Ishikawa (cell line): ENCODE data around the gene UTP15.

Experiments
- CEBPB ChIP-seq: IDR thresholded peaks from 2 replicates; pipeline ENCODE4 v1.6.1; 2012
- CREB1 ChIP-seq: IDR thresholded peaks from 2 replicates; pipeline ENCODE4 v1.6.1; 2012; ENCODE audit warnings: low read depth
- EGR1 ChIP-seq: IDR thresholded peaks from 2 replicates; pipeline ENCODE4 v1.6.1; 2012
- EP300 ChIP-seq: IDR thresholded peaks from 2 replicates; pipeline ENCODE4 v1.6.1; 2012; ENCODE audit warnings: borderline replicate concordance
- FOXM1 ChIP-seq: IDR thresholded peaks from 2 replicates; pipeline ENCODE4 v1.6.1; 2012; ENCODE audit warnings: low read depth, borderline replicate concordance
- MAX ChIP-seq: IDR thresholded peaks from 2 replicates; pipeline ENCODE4 v1.6.1; 2012
- NFIC ChIP-seq: IDR thresholded peaks from 2 replicates; pipeline ENCODE4 v1.6.1; 2012
- RAD21 ChIP-seq: IDR thresholded peaks from 2 replicates; pipeline ENCODE4 v1.6.1; 2012; ENCODE audit warnings: low read depth
- REST ChIP-seq: IDR thresholded peaks from 2 replicates; pipeline ENCODE4 v1.6.1; 2012; ENCODE audit warnings: low read depth, mild to moderate bottlenecking
- TAF1 ChIP-seq: IDR thresholded peaks from 2 replicates; pipeline ENCODE4 v1.6.1; 2012; ENCODE audit warnings: low read depth, mild to moderate bottlenecking
- TCF12 ChIP-seq: IDR thresholded peaks from 2 replicates; pipeline ENCODE4 v1.6.1; 2012; ENCODE audit warnings: low read depth
- TEAD4 ChIP-seq: IDR thresholded peaks from 2 replicates; pipeline ENCODE4 v1.6.1; 2012
- YY1 ChIP-seq: IDR thresholded peaks from 2 replicates; pipeline ENCODE4 v1.6.1; 2012; ENCODE audit warnings: low read depth
- ZBTB7A ChIP-seq: IDR thresholded peaks from 2 replicates; pipeline ENCODE4 v1.6.1; 2012; ENCODE audit warnings: low read depth
- TF ChIP-seq, protein P1 (sequence below): IDR thresholded peaks from 2 replicates; pipeline ENCODE4 v1.6.1; 2012

UTP15 gene

GRCh38 chr5:73607228-73607627 is 41.7 kb downstream of the UTP15 start:
- TF ChIP-seq ZBTB7A (no peak), EP300 (no peak), FOXM1 (no peak), RAD21 (no peak), TEAD4 (no peak), REST (no peak), YY1 (no peak), TCF12 (no peak), CEBPB (no peak), NFIC (no peak)
- TF ChIP-seq, protein P1, sequence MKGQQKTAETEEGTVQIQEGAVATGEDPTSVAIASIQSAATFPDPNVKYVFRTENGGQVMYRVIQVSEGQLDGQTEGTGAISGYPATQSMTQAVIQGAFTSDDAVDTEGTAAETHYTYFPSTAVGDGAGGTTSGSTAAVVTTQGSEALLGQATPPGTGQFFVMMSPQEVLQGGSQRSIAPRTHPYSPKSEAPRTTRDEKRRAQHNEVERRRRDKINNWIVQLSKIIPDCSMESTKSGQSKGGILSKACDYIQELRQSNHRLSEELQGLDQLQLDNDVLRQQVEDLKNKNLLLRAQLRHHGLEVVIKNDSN = no peak

GRCh38 chr5:73612799-73613198 is 47.3 kb downstream of the UTP15 start:
- TF ChIP-seq TEAD4 = no peak

GRCh38 chr5:73615085-73615484 is 49.5 kb downstream of the UTP15 start:
- TF ChIP-seq, protein P1 = no peak
- no peak for TF ChIP-seq NFIC
- TF ChIP-seq EP300 = no peak

DNA sequence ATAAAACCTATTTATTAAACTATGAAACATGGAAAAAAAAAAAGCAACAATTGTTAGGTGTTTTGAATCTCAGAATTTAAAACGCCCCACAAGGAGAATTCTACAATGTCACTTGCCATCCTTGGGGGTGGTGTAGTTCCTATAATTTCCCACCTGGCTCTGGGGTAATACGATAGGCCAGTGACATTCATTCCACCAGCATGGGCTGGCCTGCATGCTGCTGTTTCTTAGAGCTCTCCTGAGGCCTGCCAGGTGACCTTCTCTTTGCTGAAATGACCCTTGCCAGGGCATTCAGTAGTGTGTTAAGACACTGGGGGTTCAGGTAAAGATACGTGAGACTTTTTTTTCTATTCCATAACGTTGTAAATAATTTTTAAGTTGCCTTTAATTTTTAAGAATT is 50.4 kb downstream of the UTP15 start:
- TF ChIP-seq TEAD4 (no peak), NFIC (no peak), RAD21 (no peak), EGR1 (no peak), TCF12 (no peak), ZBTB7A (no peak), CEBPB (no peak), REST (no peak), EP300 (no peak), YY1 (no peak), TAF1 (no peak), FOXM1 (no peak), MAX (no peak), CREB1 (no peak)
- TF ChIP-seq, protein P1 = no peak

- TF ChIP-seq TCF12 (no peak), EP300 (no peak), YY1 (no peak), MAX (no peak), EGR1 (no peak), CREB1 (no peak), FOXM1 (no peak), ZBTB7A (no peak), RAD21 (no peak), REST (no peak)
Measured at GRCh38 chr5:73617510-73618279, 52.2 kb downstream of the UTP15 start.
